ENCODE measurements around the gene IL1F10.

DNA sequence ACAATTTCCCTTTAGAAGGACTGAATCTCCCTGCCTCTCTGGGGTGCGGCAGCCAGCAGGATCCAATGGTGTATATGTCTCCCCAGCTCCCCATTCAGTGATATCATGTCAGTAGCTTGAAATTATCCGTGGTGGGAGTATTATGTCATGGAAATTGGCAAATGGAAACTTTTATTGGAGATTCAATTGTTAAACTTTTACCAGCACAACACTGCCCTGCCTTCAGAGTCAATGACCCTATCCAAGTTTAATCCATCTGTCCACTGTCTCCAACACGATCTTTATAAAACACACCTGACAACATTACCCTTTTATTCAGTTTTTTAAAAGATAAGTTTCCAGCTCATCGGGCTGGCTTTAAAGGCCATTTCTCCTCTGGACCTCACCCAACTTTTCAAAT is 54.6 kb downstream of the IL1F10 start:
- TF ChIP-seq, protein P1, sequence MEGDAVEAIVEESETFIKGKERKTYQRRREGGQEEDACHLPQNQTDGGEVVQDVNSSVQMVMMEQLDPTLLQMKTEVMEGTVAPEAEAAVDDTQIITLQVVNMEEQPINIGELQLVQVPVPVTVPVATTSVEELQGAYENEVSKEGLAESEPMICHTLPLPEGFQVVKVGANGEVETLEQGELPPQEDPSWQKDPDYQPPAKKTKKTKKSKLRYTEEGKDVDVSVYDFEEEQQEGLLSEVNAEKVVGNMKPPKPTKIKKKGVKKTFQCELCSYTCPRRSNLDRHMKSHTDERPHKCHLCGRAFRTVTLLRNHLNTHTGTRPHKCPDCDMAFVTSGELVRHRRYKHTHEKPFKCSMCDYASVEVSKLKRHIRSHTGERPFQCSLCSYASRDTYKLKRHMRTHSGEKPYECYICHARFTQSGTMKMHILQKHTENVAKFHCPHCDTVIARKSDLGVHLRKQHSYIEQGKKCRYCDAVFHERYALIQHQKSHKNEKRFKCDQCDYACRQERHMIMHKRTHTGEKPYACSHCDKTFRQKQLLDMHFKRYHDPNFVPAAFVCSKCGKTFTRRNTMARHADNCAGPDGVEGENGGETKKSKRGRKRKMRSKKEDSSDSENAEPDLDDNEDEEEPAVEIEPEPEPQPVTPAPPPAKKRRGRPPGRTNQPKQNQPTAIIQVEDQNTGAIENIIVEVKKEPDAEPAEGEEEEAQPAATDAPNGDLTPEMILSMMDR (IDR thresholded peaks at IDR 0.05; ENCODE audit: extremely low read depth in 1 of 2, insufficient read depth in 1 of 2, low read depth in 1 of 2, low read length in 2 of 2), result no peak
- no peak for TF ChIP-seq EZH2 (IDR thresholded peaks at IDR 0.05; ENCODE audit: borderline replicate concordance, low read depth, low read length, severe bottlenecking)
- no peak for TF ChIP-seq POLR2A (IDR thresholded peaks at IDR 0.05; ENCODE audit: low read depth, low read length)
- TF ChIP-seq POLR2AphosphoS5 (IDR thresholded peaks at IDR 0.05; ENCODE audit: insufficient read depth, low read depth, low read length), result no peak
- no peak for TF ChIP-seq MYC (IDR thresholded peaks at IDR 0.05; ENCODE audit: low read depth, low read length)

Data from endothelial cell of umbilical vein (primary cell).